MG63 (cell line): ENCODE data around the gene RETREG1. TPM values are rescaled to one million over a fixed set of nuclear protein-coding genes. Genes with fewer than 3 reads are reported as not detected.
A peak's percentile ranks its signal among the peaks of the same experiment; 100 is the strongest.

Experiments used
- DNase-seq: peaks from one replicate; pipeline ENCODE4 v3.0.0-alpha.2; 2020
- H3K27me3 ChIP-seq: fragments of 250-450 bp; sonication (Bioruptor Pico); 2 replicates; pipeline ENCODE4 v1.5.1; 2020; ENCODE audit warnings: mild to moderate bottlenecking, moderate library complexity
- H3K36me3 ChIP-seq: fragments of 250-450 bp; sonication (Bioruptor Pico); 2 replicates; pipeline ENCODE4 v1.5.1; 2020; ENCODE audit warnings: mild to moderate bottlenecking, moderate library complexity
- H3K4me3 ChIP-seq: fragments of 250-450 bp; sonication (Bioruptor Pico); 2 replicates; pipeline ENCODE4 v1.5.1; 2020; ENCODE audit warnings: mild to moderate bottlenecking, moderate library complexity
- H3K9me3 ChIP-seq: fragments of 250-450 bp; sonication (Bioruptor Pico); 2 replicates; pipeline ENCODE4 v1.5.1; 2020; ENCODE audit warnings: mild to moderate bottlenecking, moderate library complexity
- total RNA-seq: library from RNA; depleted of rRNA; stranded (reverse); fragments of >200 nt; shearing (Covaris generic); gene quantifications from 2 replicates; pipeline ENCODE4 v1.2.3, GENCODE V29; 2014; ENCODE audit warnings: low replicate concordance

Gene RETREG1
- total RNA-seq, 1 experiment from 2014 or later: 0.16 TPM

GRCh38 chr5:16528382-16529110 is 88.3 kb downstream of the RETREG1 start:
- H3K9me3 ChIP-seq: no peaks in the 10 kb centered on the region
- H3K4me3 ChIP-seq: no peak overlapping the region
- DNase-seq: no peak
- H3K27me3 ChIP-seq: peaks cover 3% of the 10 kb centered on the region; the same call in 1 of the 2 replicates
- H3K36me3 ChIP-seq: no peaks in the 10 kb centered on the region

DNA sequence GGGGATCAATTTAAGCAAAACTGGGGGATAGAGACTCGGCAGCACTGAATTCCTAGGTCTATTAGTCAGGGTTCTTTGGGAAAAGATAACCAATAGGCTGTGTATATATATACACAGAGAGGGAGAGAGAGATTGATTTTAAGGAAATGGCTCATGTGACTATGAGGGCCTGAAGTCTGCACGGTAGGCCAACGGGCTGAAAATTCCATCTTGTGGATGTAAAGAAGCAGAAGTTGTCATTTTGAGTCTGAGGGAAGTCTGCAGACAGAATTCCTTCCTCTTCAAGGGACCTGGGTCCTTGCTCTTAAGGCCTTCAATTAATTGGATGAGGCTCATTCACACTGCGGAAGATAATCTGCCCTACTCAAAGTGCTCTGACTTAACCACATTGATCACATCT is 91.1 kb downstream of the RETREG1 start:
- H3K9me3 ChIP-seq: no peaks in the 10 kb centered on the region
- no peak overlapping the region for H3K4me3 ChIP-seq
- no peak for DNase-seq
- peaks cover 12% of the 10 kb centered on the region for H3K27me3 ChIP-seq
- H3K36me3 ChIP-seq: no peaks in the 10 kb centered on the region

- peaks cover 13% of the 10 kb centered on the region for H3K27me3 ChIP-seq
- no peaks in the 10 kb centered on the region for H3K36me3 ChIP-seq
- H3K4me3 ChIP-seq: no peak overlapping the region
- DNase-seq: no peak
- no peaks in the 10 kb centered on the region for H3K9me3 ChIP-seq
Observed at GRCh38 chr5:16524286-16524685, 92.5 kb downstream of the RETREG1 start.

GRCh38 chr5:16521521-16522483 is 95.0 kb downstream of the RETREG1 start:
- Histone ChIP-seq H3K4me3 (no peak overlapping the region), H3K9me3 (no peaks in the 10 kb centered on the region), H3K27me3 (peaks cover 13% of the 10 kb centered on the region), H3K36me3 (no peaks in the 10 kb centered on the region)
- DNase-seq: no peak

GRCh38 chr5:16520841-16521240 is 96.0 kb downstream of the RETREG1 start:
- peaks cover 13% of the 10 kb centered on the region for H3K27me3 ChIP-seq
- no peak for DNase-seq

DNA sequence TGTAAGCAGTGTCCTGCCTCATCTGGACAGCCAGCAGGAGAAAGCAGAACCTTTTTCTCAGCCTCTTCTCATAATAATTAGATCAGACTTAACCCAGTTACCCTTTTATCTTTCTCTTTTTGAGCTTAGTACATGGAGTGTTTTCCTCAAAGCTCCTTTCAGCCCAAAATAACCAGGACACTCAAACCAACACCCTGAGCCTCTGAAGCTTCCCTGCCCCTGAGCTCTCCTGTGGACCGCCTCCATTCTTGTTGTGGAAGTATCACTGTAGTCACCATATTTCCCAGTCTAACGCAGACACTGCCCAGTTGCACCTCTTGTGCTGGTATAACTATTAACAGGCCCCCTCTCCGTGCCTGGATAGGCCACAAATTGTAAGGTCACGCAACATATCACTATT is 97.4 kb downstream of the RETREG1 start:
- no peak overlapping the region for H3K4me3 ChIP-seq
- peaks cover 13% of the 10 kb centered on the region for H3K27me3 ChIP-seq
- no peak for DNase-seq
- no peaks in the 10 kb centered on the region for H3K9me3 ChIP-seq
- H3K36me3 ChIP-seq: no peaks in the 10 kb centered on the region

More at GRCh38 chr5:16520841-16521240, 96.0 kb downstream of the RETREG1 start:
- no peak overlapping the region for H3K4me3 ChIP-seq
- no peaks in the 10 kb centered on the region for H3K9me3 ChIP-seq
- no peaks in the 10 kb centered on the region for H3K36me3 ChIP-seq

DNA sequence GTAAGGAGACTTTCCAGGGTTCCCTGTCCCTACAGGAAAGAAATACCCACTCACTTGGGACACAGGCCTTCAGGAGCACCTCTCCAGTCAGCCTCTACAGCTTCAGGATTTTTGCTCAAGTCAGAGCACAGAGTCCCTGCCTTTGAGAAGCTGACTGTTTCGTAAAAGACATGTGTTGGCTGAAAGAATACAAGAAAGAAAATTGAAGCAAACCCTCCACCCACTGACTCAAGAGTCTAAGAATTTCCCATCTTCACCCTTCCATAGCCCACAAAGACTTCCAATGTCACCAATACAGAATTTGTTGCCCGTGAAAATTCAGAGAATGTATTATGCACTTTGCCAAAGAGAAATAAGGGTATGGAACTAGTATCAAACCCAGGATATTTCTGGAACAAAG is 98.2 kb downstream of the RETREG1 start:
- peaks cover 9% of the 10 kb centered on the region for H3K27me3 ChIP-seq
- H3K4me3 ChIP-seq: no peak overlapping the region
- H3K36me3 ChIP-seq: no peaks in the 10 kb centered on the region
- DNase-seq: no peak
- H3K9me3 ChIP-seq: no peaks in the 10 kb centered on the region

GRCh38 chr5:16515532-16515931 is 101.3 kb downstream of the RETREG1 start:
- H3K27me3 ChIP-seq: no peaks in the 10 kb centered on the region; the same call in 1 of the 2 replicates
- no peaks in the 10 kb centered on the region for H3K36me3 ChIP-seq

GRCh38 chr5:16510098-16510497 is 106.7 kb downstream of the RETREG1 start:
- H3K36me3 ChIP-seq: no peaks in the 10 kb centered on the region
- no peak for DNase-seq
- H3K4me3 ChIP-seq: no peak overlapping the region
- no peaks in the 10 kb centered on the region for H3K9me3 ChIP-seq
- H3K27me3 ChIP-seq: no peaks in the 10 kb centered on the region

More at GRCh38 chr5:16515532-16515931, 101.3 kb downstream of the RETREG1 start:
- no peak overlapping the region for H3K4me3 ChIP-seq
- no peak for DNase-seq
- no peaks in the 10 kb centered on the region for H3K9me3 ChIP-seq

- Histone ChIP-seq H3K36me3 (no peaks in the 10 kb centered on the region), H3K9me3 (no peaks in the 10 kb centered on the region), H3K27me3 (no peaks in the 10 kb centered on the region), H3K4me3 (no peak overlapping the region)
- DNase-seq: no peak
Observed at GRCh38 chr5:16508730-16509531, 107.9 kb downstream of the RETREG1 start.

GRCh38 chr5:16507716-16508115 is 109.1 kb downstream of the RETREG1 start:
- Histone ChIP-seq H3K27me3 (no peaks in the 10 kb centered on the region), H3K36me3 (no peaks in the 10 kb centered on the region), H3K4me3 (no peak overlapping the region), H3K9me3 (no peaks in the 10 kb centered on the region)
- no peak for DNase-seq

DNA sequence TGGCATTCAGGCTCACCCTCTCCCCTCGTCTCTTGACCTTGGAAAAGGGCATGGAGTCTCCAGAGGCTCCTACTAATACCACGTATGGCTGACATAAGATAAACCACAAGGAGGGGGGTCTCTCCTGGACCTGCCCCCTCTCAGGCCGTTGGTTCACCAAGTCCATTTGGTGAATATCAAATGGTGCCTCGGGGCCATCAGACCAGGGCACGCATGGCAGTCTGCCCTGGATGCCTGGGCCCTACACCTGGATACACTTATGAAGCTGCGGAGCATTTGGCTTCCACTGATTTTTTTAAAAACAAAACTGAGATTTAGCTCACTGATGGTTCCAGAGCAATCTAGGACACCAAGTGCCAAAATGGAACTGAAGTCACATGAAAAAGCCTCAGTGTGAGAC is 110.9 kb downstream of the RETREG1 start:
- Histone ChIP-seq H3K36me3 (no peaks in the 10 kb centered on the region), H3K9me3 (no peaks in the 10 kb centered on the region), H3K4me3 (no peak overlapping the region), H3K27me3 (no peaks in the 10 kb centered on the region)
- DNase-seq: no peak

- no peaks in the 10 kb centered on the region for H3K27me3 ChIP-seq
- no peaks in the 10 kb centered on the region for H3K9me3 ChIP-seq
- H3K36me3 ChIP-seq: no peaks in the 10 kb centered on the region
- H3K4me3 ChIP-seq: no peak overlapping the region
- no peak for DNase-seq
Observed at GRCh38 chr5:16505140-16505891, 111.5 kb downstream of the RETREG1 start.

DNA sequence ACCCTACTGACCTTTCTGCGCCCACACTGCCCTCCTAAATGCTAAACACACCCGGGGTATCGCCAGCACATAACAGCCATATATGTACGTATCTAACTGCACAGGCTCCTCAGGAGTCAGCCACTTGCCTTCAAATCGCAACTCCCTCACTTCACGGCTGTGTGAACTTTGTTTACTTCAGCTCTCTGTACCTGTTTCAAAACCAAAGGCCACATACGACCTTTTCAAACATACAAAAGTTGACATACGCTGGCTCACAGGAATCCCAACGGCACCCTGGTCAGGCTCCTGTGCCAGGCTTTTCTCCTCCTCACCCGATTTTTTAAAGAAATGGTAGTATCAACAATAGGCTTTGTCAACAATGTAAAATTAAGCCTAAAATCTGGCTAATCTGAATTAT is 112.2 kb downstream of the RETREG1 start:
- Histone ChIP-seq H3K9me3 (no peaks in the 10 kb centered on the region), H3K27me3 (no peaks in the 10 kb centered on the region), H3K36me3 (no peaks in the 10 kb centered on the region), H3K4me3 (no peak overlapping the region)
- no peak for DNase-seq

DNA sequence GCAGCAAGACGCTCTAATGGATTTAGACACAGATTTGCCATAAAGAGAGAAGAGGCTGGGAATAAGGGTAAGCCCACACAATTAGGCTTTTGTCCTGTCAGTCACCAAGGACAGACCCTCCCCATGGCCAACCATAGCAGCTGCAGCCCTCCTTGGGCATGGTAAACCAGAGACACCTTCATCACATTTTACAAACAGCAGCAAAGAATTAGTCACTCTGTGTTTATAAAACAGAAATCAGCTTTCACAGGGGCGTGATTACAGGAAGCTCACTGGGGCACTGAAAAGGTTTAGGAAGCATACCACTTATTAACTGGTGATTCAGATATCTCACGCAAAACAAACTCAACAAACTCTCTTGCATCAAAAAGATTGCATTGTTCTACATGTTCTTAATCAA is 113.9 kb downstream of the RETREG1 start:
- H3K9me3 ChIP-seq: no peaks in the 10 kb centered on the region
- DNase-seq: peak; percentile 34
- no peaks in the 10 kb centered on the region for H3K36me3 ChIP-seq
- no peak overlapping the region for H3K4me3 ChIP-seq
- H3K27me3 ChIP-seq: no peaks in the 10 kb centered on the region

DNA sequence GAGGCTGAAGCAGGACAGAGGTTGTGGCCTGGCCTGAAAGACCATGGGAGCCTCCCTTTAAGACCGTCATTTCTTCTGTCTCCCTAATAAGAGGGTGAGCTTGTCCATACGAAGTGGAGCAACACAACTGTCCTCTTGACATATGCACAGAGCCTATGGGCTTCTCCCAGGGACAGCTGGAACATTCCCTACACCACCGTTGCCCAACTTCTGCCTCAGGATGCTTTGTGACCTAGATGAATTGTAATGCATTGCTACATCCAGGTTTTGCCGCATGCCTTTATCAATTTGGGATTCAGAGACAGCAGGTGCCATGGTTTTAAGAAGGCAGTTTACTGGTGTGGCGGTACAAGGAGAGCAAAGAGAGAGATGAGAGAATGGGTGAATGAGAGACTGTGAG is 116.8 kb downstream of the RETREG1 start:
- no peak for DNase-seq
- H3K27me3 ChIP-seq: no peaks in the 10 kb centered on the region
- H3K9me3 ChIP-seq: peaks cover 4% of the 10 kb centered on the region
- no peak overlapping the region for H3K4me3 ChIP-seq
- no peaks in the 10 kb centered on the region for H3K36me3 ChIP-seq
